Right ventricle myocardium inferior (tissue), 1 donor: ENCODE data around the gene DNAJC17. TPM values are rescaled to one million over a fixed set of nuclear protein-coding genes. Genes with fewer than 3 reads are reported as not detected.
A peak's percentile ranks its signal among the peaks of the same experiment; 100 is the strongest.

ENCODE experiments used
- ATAC-seq: fragments of 200-7000 bp; cut with Tn5 transposase; one replicate; pipeline ENCODE4 v1.9.1; 2020; ENCODE audit warnings: mild to moderate bottlenecking, moderate library complexity
- DNase-seq: peaks from one replicate; pipeline ENCODE4 v3.0.0; 2021; ENCODE audit errors: missing footprints
- intact Hi-C: fragments of 100-400 bp; cut with DNase I; formaldehyde crosslinking; loops from one replicate; pipeline ENCODE4 v1.11.0; 2022
- total RNA-seq: library from RNA; stranded (reverse); fragmentation: NEBNext Ultra II Directional; extraction: Animal tissue kit (Norgen Biotek cat#: 25700); gene quantifications from one replicate; pipeline ENCODE4 v1.2.1, GENCODE V29; 2021
- donor health status: DM: no; HTN: yes; CAD: no; lungs with severe emphysema.

The DNAJC17 gene
- total RNA-seq, 1 donor from 2014 or later: 19.7 TPM

DNA sequence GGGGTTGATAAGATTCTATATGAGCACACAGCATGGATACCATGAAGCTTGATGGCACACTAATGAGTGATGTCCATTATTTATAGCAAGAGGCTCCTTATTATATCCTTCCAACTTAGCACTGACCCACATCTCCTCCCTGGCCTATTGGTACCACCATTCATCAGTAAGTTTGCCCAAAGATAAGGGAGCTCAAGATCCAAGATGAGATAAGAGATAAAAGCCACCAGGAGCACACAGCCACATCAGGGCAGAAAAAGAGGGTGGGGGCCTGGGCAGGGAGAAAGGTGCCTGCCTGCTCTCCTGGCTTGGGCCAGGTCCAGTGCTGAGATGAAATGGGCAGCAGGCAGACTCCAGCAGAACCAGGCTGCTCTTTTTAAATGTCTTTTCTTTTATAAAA, 25.6 kb upstream of the DNAJC17 start:
- DNase-seq (no peak), ATAC-seq (no peak)
- intact Hi-C loops: no loop called here

DNA sequence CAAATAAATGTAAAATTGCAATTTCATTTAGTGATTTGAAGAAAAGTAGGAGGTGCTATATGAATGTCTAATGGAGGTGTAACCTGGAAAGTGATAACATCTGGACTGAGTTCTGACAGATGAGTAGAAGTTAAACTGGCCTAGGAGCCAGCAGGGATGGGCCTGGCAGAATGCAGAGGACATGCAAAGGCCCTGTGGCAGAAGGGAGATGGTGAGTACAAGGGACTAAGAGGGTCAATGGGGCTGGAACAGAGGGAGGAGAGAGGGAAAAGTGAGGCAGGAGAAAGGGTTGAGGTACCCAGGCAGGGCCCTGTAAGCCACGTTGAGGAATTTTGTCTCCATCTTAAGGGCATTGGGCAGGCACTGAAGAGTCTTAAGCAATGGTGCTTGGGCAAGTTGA, 24.6 kb upstream of the DNAJC17 start:
- ATAC-seq (no peak), DNase-seq (no peak)
- intact Hi-C loops: no loop called here

DNA sequence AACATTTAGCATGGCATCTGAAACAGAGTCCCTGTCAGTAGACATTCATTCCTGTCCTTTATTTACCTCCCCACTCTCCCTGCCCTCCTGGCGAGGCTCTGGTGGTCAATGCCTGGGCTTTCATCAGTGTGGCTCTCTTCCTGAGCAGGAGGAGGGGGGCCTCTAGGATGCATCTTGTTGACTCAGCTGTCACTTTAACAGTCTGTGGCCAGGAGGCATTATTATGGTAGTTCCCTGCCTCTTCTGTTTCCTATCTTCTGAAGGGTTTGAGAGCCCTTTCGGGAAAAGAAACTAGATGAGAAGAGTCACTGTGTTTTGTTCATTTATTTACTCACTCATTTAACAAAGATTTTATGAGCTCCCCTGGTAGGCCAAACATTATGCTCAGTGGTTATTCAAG, 23.6 kb upstream of the DNAJC17 start:
- DNase-seq: no peak
- ATAC-seq: no peak
- intact Hi-C loops: no loop called here

DNA sequence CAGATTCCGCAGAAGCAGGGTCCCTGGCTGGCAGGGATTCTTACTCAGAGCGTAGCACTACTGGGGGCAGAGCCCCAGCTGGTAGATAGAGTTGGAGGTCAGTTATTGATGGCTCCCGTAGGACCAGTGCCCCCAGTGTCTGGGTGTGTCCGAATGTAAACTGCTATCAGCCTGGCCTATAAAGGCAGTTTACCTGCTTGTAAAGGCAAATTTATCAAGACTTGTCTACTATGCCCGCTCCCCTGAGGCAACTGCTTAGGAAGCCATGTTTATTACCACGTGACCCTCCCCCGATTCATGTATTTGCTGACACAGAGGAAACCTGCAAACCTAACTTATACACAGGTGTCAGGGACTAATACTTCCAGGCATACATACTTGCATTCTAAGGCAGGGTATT, 21.8 kb upstream of the DNAJC17 start:
- intact Hi-C loops: no loop called here
- DNase-seq (no peak), ATAC-seq (no peak)

DNA sequence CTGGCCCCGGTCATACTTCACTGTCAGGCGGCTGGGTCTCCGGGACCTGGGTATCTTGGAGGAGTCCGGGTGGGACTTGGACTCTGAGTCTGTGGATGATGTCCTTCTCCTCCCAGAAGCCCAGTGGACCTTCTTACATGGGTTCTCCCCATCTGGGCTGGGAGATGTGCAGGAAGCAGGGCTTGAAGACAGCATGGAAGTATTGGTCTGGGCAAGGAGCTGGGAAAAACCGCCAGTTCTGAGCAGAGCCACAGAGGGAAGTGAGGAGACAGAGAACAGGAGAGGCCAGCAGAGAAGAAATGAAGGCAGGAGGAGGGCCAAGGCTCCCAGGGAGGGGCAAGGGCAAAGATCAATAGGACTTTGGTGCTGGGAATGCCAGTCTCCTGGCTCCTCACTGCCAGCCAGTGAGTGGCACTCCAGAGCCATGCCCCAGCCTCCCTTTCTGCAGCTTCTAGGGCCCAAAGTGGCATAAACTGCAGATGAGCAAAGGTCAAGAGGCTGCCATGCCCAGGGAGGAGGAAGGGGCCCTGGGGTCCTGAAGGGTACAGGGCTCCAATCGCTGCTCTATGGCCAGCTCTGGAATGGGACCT, 21.3 kb upstream of the DNAJC17 start, which contains the start of gene PPP1R14D:
PPP1R14D (minus strand) TSS at position 262 of the 590 bp plus-strand sequence; CDS start at position 195, 67 bp downstream.
- ATAC-seq: no peak

DNA sequence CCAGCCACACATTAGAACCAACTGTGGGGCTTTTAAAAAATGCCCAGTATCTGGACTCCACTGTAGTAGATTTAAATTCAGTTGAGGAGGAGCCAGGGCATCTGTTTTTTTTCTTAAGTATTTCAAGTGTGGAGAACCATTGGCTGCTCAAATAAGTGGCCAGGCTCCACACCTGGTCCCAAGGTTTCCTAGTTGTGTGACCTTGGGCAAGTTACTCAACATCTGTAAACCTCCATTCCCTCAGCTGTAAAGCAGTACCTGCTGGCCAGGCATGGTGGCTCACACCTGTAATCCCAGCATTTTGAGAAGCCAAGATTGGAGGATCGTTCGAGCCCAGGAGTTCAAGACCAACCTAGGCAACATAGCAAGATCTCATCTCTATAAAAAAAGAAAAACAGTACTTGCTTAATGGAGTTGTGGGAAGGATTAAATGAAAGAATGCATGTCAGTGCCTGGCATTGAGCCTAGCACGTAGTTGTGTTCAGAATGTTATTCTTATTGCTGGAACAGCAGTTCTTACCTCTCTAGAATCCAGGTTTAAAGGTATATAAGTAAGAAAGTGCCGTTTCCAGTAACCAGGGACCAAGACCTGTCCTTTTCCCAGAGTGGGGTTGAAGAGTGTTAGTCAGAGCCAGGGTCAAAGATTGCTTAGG, 19.3 kb upstream of the DNAJC17 start:
- DNase-seq (no peak), ATAC-seq (no peak)
- intact Hi-C loops: no loop called here

More for the DNA sequence above, 21.3 kb upstream of the DNAJC17 start, which contains the start of gene PPP1R14D:
- intact Hi-C loops: no loop called here
- no peak for DNase-seq

DNA sequence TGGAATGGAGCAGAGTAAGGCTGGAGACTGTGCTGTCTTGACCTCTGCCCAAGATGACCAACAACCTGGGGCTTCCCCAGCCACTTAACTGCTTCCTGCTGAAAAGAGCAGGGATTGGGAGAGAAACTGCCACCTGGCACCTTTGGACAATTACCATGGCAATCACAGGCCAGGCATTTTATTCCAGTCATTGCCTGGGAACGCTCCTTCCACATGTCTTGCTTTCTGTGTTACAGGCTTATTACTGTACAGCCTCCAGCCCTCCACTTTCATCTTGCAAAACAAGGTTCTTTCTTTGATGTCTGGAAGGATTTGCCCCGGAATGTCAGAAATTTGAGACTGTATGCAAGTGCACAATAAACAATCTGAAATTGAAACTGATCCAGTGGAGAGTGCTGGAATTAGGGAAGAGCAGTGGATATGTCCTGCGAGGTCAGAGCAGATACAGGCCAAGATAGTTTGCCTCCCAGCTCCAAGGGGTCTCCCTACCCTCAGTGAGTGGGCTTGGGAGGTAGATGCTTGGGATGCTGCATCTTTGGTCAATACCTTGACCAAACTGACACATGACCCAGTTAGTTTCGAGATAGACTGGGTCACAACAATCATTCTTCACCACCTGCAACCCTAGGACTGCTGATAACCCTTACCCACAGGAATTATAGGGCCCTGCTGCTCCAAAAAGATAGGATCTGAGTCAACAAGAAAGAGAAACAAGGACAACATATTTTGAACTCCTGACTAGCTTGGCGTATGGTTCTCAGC, 18.6 kb upstream of the DNAJC17 start:
- intact Hi-C loops: no loop called here
- ATAC-seq (no peak), DNase-seq (no peak)

DNA sequence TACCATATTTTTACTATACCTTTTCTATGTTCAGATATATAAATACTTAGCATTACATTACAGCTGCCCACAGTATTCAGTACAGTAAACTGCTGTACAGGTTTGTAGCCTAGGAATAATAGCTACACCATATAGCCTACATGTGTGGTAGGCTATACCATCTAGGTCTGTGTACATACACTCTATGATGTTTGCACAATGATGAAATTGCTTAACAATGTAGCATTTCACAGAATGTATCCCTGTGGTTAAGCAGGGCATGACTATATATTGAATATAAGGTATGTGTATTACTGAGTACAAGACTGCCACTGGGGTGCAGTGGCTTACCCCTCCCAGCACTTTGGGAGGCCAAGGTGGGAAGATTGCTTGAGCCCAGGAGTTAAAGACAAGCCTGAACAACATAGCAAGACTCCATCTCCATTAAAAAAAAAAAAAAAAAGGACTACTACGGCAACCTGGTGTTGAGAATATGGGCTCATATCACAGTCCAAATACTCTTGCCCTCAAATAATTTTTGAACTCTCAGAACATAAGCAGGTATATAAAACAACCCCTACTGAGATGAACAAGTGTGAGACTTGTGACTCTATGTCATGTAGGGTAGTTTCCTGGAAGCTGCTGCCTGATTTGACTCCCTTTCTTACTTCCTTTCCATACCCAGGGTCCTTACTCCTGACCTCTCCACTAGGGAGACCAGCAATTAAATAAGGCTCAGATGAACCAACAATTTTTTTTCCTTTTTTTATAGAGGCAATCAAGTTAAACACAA, 16.5 kb upstream of the DNAJC17 start:
- ATAC-seq (no peak), DNase-seq (no peak)

DNA sequence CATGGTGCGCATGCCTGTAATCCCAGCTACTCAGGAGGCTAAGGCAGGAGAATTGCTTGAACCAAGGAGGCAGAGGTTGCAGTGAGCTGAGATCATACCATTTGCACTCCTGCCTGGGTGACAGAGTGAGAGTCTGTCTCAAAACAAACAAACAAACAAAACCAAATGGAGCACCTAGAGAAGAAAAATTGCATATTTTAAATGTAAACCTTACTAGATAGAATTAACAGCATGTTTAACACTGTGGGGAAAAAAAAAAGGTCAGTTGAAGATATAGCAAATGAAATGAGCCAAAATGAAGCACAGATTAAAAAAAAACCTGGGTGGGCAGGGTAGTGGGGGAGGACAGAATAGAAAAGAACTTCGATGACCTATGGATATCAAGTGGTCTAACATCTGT, 13.9 kb upstream of the DNAJC17 start:
- ATAC-seq (no peak), DNase-seq (no peak)
- intact Hi-C loops: no loop called here

More for the DNA sequence above, 16.5 kb upstream of the DNAJC17 start:
- intact Hi-C loops: no loop called here

DNA sequence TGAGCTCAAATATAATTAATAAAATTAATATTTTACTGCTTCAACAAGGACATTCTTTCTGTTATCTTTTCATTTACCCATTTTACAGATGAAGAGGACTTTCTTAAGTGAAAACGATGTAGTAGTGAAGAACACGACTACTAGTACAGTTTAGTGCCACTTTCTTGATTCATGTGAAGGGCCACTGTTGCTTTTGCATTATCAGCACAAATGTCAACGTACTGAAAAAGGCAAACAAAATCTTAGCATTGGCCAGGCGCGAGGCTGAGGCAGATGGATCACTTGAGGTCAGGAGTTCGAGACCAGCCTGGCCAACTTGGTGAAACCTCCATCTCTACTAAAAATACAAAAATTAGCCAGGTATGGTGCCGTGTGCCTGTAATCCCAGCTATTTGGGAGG, 11.8 kb upstream of the DNAJC17 start:
- intact Hi-C loops: no loop called here
- no peak for DNase-seq

DNA sequence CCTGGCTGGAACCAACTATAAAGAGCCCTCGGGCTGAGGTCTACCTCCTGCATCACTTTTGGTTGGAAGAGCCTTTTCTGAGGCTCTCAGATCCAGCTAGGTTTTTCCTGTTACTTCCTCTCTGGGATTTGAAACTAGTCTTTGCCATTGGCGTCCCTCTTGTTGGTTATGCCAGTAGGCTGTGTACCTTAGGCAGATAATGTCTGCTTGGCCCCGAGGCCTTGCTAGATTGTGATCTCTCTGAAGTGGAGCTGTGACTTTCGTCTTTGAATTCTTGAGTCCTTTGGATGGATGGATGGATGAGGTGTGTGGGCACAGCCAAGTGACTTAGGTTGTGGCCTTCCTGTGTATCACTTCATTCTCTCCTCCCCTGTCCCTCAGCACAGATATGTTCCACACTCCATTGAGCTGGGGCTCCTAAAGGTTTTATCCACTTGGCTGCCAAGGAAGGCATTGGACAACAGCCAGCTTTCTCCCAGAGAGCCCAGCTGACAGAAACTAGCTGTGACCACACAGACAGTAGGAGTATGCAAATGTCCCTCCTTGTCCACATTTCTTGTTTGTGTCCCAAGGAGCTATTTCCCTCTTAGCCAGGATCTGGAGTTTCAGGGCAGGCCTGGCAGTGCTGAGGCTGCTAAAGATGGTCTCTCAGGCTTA, 7.9 kb upstream of the DNAJC17 start:
- DNase-seq: no peak
- peak; percentile 66 for ATAC-seq
- intact Hi-C loops: no loop called here

More for the DNA sequence above, 11.8 kb upstream of the DNAJC17 start:
- no peak for ATAC-seq

DNA sequence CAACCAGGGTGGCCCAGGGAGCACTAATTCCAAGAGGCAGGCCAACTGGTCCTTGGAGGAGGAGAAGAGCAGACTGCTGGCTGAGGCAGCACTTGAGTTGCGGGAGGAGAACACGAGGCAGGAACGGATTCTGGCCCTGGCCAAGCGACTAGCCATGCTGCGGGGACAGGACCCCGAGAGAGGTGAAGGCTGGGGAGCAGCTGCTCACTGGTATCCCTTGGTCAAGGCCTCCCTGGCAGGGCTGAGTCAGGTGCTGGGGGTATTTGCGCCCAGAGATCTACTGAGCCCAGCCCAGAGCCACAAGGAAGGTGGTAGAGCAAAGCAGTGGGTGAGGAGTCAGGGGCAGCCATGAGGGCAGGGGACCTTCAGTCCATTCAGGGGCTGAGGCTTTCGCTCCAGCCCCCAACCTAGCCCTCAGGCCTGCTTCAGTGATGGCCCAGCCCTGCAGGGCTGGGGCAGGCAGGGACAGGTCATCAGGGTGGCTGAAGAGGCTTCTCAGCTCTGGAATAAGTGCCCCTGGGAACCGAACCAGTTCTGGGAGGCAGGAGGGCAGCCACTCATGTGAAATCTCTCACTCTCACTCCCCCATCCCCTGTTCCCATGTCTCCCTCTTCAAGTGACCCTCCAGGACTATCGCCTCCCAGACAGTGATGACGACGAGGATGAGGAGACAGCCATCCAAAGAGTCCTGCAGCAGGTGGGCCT, 5.6 kb upstream of the DNAJC17 start:
- ATAC-seq (no peak), DNase-seq (no peak)
- intact Hi-C loops: no loop called here

DNA sequence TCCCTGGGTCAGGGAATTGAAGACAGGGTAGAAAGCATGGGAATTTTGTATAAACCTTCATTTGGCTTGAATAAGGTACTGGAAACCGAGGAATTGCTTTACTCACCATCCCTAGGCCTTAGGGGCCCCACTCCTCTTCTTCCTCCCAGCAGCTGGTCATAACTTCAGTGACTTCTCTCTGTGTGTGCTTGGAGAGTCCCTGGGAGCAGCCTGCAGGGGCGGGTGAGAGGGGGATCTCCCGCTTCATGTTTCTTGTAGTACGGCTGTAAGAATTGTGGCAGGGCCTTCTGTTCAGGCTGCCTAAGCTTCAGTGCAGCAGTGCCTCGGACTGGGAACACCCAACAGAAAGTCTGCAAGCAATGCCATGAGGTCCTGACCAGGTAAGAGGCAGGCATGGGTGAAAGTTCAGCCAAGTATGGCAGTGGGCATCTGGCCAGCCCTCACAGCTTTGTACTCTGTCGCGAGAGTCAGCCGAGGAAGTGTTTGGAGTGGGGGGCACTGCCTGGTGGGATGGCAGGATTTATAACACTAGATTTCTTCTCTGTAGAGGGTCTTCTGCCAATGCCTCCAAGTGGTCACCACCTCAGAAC, 1.7 kb upstream of the DNAJC17 start:
- intact Hi-C loops: no loop called here
- DNase-seq (no peak), ATAC-seq (no peak)

DNA sequence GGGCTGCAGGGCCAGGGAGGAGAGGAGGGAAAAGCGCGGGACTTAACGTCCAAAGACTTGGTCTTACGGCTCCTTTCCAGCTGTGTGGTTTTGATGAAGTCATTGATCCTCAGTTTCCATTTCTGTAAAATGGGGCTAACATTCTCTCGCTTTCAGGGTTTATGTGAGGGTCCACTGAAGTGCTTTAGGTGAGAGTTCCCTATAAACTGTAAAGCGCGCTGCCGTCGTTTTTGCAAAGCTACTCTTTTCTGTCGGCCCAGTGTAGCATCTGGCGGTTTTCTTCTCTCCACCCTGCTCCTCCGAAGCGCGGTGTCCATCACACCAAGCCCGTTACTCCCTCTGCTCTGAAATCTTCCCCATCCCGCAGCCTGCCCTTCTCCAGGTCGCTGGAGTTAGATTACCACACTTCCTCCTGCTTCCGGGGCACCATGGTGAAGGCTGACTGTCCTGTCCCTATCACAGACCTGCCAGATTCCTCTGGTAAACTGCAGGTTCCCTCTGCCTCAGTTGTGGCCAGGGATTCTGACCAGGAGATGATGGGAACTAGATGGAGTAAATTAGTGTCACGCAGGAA, 702 bp upstream of the DNAJC17 start:
- ATAC-seq (no peak), DNase-seq (no peak)
- intact Hi-C loops: loop anchor here (1.0 kb wide), 1 partner anchor 53 kb away; the partner anchor contains the start of gene RMDN3

DNA sequence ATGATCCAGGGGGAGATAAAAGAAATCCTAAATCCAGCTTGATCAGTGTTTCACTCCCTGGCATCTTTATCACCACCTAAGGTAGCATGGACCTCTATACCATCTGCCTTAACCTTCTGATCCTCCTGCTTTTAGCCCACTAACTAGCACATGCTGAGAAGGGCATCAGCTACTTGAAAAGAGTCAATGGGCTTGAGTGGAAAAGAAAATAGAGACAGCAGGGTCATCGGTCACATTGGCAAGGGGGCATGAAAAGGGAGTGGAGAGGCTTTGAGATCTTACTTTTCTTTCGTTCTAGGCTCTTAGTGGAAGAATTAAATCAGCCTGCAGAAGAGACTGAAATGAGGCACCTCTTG, 623 bp downstream of the DNAJC17 start:
- ATAC-seq: no peak
- intact Hi-C loops: loop anchor here (1.0 kb wide), 1 partner anchor 51 kb away; the partner anchor contains the start of gene RMDN3
- no peak for DNase-seq

DNA sequence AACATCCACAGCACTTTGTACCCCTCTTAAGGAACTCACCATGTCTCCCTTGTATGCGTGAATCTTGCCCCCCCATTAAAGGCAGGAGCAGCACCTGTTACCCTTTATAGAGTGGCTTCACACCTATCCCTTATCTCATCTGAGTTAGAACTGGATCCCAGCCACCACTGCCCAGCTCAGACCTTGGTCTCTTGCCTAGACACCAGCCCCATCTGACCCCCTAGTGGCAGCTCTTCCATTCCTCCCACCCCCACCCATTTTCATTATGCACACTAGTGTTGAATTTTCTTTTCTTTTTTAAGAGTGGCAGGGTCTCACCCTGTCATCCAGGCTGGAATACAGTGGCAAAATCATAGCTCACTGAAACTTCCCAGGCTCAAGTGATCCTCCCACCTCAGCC, 3.6 kb downstream of the DNAJC17 start:
- intact Hi-C loops: no loop called here
- no peak for DNase-seq
- no peak for ATAC-seq

DNA sequence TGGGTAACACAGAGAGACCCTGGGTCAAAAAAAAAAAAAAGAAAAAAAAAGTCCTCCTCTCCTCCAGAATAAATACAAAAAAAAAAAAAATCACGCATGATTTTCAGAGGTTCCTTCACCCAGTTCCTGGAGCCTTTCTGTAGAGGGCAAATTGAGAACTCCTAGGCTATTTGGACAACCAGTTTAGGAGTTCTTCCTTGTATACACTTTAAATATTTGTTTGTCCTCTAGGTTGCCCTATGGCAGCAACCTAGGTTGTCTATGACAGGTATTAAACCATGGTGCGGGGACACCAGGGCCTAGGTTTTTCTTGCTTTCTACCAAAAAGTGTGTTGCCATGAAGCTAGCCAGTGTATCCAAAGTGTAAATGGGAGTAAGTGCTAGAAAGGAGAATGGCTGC, 4.2 kb downstream of the DNAJC17 start:
- DNase-seq: no peak
- intact Hi-C loops: no loop called here
- no peak for ATAC-seq
